ENCODE measurements around the gene IGDCC3. TPM values are rescaled to one million over a fixed set of nuclear protein-coding genes. Genes with fewer than 3 reads are reported as not detected.

IGDCC3 gene
- total and polyA plus RNA-seq, 10 of the 15 experiments (the other 5 are each of a cell fraction or from before 2014, with no cell fraction given) = 0.10 to 0.20 (median 0.15) TPM; not detected in 7

DNA sequence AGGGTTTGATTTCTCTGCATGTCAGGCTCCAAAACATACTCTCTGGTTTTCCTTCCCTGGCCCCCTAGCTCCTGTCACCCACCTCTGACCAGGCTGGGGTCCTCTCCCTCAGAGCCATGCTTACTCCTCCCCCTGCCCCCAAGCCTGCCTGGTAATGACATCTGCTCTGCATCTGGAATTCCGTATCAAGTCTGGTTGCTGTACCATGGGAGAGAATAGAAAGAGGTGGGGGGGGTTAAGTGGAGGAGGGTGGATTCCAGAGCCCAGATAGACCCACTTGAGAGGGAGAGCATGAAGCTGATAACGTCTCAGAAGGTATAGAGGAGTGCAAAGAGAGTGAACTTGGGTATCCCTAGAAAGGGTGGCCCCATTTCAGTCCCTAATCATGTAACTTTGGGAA is 40.8 kb upstream of the IGDCC3 start:
- intact Hi-C loops (cut with micrococcal nuclease; ENCODE audit: unreplicated experiment) = no loop called here
- H3K27ac ChIP-seq (ENCODE audit: control insufficient read depth, insufficient read depth) = no peak overlapping the region
- no peak for TF ChIP-seq MYC (IDR thresholded peaks at IDR 0.05; ENCODE audit: insufficient read depth, insufficient read length, insufficient replicate concordance, low read length, severe bottlenecking)
- TF ChIP-seq E2F8 (IDR thresholded peaks at IDR 0.05; ENCODE audit: low read depth, partially characterized antibody) = no peak
- TF ChIP-seq SMAD5 (IDR thresholded peaks at IDR 0.05; ENCODE audit: low read depth) = no peak
- TF ChIP-seq HDGF (IDR thresholded peaks at IDR 0.05) = no peak
- TF ChIP-seq KAT2A (conservative IDR thresholded peaks at IDR 0.05; ENCODE audit: control insufficient read depth, low read depth, low read length) = no peak
- no peak for TF ChIP-seq NR2F1 (conservative IDR thresholded peaks at IDR 0.05)
- no peak for TF ChIP-seq ZBTB33 (IDR thresholded peaks at IDR 0.05)
- TF ChIP-seq PAX5 (IDR thresholded peaks at IDR 0.05; ENCODE audit: borderline replicate concordance, low read depth, low read length) = no peak
- TF ChIP-seq NR2C1 (IDR thresholded peaks at IDR 0.05) = no peak
- TF ChIP-seq RCOR1 (conservative IDR thresholded peaks at IDR 0.05; ENCODE audit: low read depth, low read length) = no peak
- no peak for TF ChIP-seq CBX5 (IDR thresholded peaks at IDR 0.05; ENCODE audit: low read depth)
- no peak for TF ChIP-seq RB1 (IDR thresholded peaks at IDR 0.05; ENCODE audit: borderline replicate concordance)
- TF ChIP-seq ZBTB4 (CRISPR knock-in tag; IDR thresholded peaks at IDR 0.05) = no peak
- no peak for TF ChIP-seq RBBP5 (conservative IDR thresholded peaks at IDR 0.05)
- no peak for TF ChIP-seq ZNF384 (IDR thresholded peaks at IDR 0.05; ENCODE audit: borderline replicate concordance, low read depth, low read length)
- no peak for TF ChIP-seq SRF (IDR thresholded peaks at IDR 0.05; ENCODE audit: low read depth in 2 of 2, low read length in 2 of 2)
- TF ChIP-seq DPF2 (IDR thresholded peaks at IDR 0.05) = no peak
- ChIA-PET CTCF (interaction anchor here (1.2 kb wide), 1 partner anchor 18 kb away, joined by 3 read pairs; no protein-coding TSS in a partner anchor), POLR2A (interaction anchor here (1.0 kb wide), 1 partner anchor 19 kb away, joined by 3 read pairs; no protein-coding TSS in a partner anchor), RAD21 (ENCODE audit: unreplicated experiment) (no interaction called here), SMC1A (ENCODE audit: uncharacterized antibody, unreplicated experiment) (interaction anchor here (0.7 kb wide), 1 partner anchor 13 kb away, joined by 4 read pairs; no protein-coding TSS in a partner anchor)
- H3K4me2 ChIP-seq (ENCODE audit: control insufficient read depth, insufficient read depth) = no peak overlapping the region
- H3K27me3 ChIP-seq (replicated peaks in 1 of 2; ENCODE audit: control insufficient read depth in 2 of 2, insufficient read depth in 2 of 2, low read length in 1 of 2) = peaks cover 2 to 11% of the 10 kb centered on the region in 2 experiments
- H4K20me1 ChIP-seq (ENCODE audit: control insufficient read depth, insufficient read depth) = no peaks in the 10 kb centered on the region
- no peak overlapping the region for H3K9ac ChIP-seq (ENCODE audit: control insufficient read depth, insufficient read depth, low read length)
- ATAC-seq (no peak), DNase-seq (ENCODE audit: low read depth, low spot score) (no peak), FAIRE-seq (no peak)
- H3K79me2 ChIP-seq (ENCODE audit: control insufficient read depth, insufficient read depth, low read length) = no peaks in the 10 kb centered on the region
- in situ Hi-C loops (cut with MboI) = no loop called here
- no peak overlapping the region for H3K4me3 ChIP-seq
- H3K9me3 ChIP-seq (replicated peaks; ENCODE audit: control insufficient read depth, insufficient read depth, low read length) = no peaks in the 10 kb centered on the region
- 40% methylated on average over 2 of the region's 2 CpGs for WGBS (ENCODE audit: insufficient coverage, insufficient replicate concordance, low lambda C conversion rate, missing lambda C conversion rate)
- no peaks in the 10 kb centered on the region for H3K36me3 ChIP-seq (ENCODE audit: control insufficient read depth in 2 of 2, insufficient read depth in 2 of 2, low read length in 1 of 2)
- H2AFZ ChIP-seq (ENCODE audit: control insufficient read depth, low read depth, low read length) = no peak overlapping the region
- BruUV-seq (replicated peaks) = no TSS peak
- peaks cover 7% of the 10 kb centered on the region for H3K4me1 ChIP-seq (ENCODE audit: control insufficient read depth, insufficient read depth, low read length)
